Activated T-cell treated with anti-CD3 and anti-CD28 coated beads for 1 hour (primary cell): ENCODE measurements around the gene SLC4A5.

Source experiments
- DNase-seq: peaks from one replicate; pipeline ENCODE4 v3.0.0-alpha.2; 2020; ENCODE audit warnings: low read depth

Gene SLC4A5

GRCh38 chr2:74314107-74314506 is 29.1 kb downstream of the SLC4A5 start:
- no peak for DNase-seq

- DNase-seq = no peak
These were observed 29.7 kb downstream of the SLC4A5 start for GRCh38 chr2:74313497-74313896.

GRCh38 chr2:74312913-74313312 is 30.3 kb downstream of the SLC4A5 start:
- no peak for DNase-seq

- no peak for DNase-seq
These were observed 35.5 kb downstream of the SLC4A5 start for GRCh38 chr2:74307720-74308119.

GRCh38 chr2:74304332-74305148 is 38.7 kb downstream of the SLC4A5 start:
- DNase-seq = no peak

GRCh38 chr2:74302865-74303264 is 40.4 kb downstream of the SLC4A5 start:
- DNase-seq = no peak

GRCh38 chr2:74301262-74301661 is 42.0 kb downstream of the SLC4A5 start:
- no peak for DNase-seq

GRCh38 chr2:74300506-74300905 is 42.7 kb downstream of the SLC4A5 start:
- no peak for DNase-seq

GRCh38 chr2:74297950-74298349 is 45.3 kb downstream of the SLC4A5 start:
- no peak for DNase-seq

- no peak for DNase-seq
These were observed 45.8 kb downstream of the SLC4A5 start for GRCh38 chr2:74297391-74297790.

- no peak for DNase-seq
These were observed 49.8 kb downstream of the SLC4A5 start for GRCh38 chr2:74293191-74293991.

GRCh38 chr2:74292751-74293150 is 50.5 kb downstream of the SLC4A5 start:
- DNase-seq = no peak

GRCh38 chr2:74291886-74292621 is 51.2 kb downstream of the SLC4A5 start:
- DNase-seq = no peak

GRCh38 chr2:74291218-74291544 is 52.0 kb downstream of the SLC4A5 start:
- DNase-seq = no peak

- DNase-seq = peak; percentile 22
These were observed 52.6 kb downstream of the SLC4A5 start for GRCh38 chr2:74290466-74291217.

- no peak for DNase-seq
These were observed 53.1 kb downstream of the SLC4A5 start for GRCh38 chr2:74290066-74290465.

GRCh38 chr2:74286725-74287124 is 56.5 kb downstream of the SLC4A5 start:
- DNase-seq = no peak

GRCh38 chr2:74281141-74281975 is 61.9 kb downstream of the SLC4A5 start:
- no peak for DNase-seq

GRCh38 chr2:74278694-74279093 is 64.5 kb downstream of the SLC4A5 start:
- DNase-seq = no peak

GRCh38 chr2:74278176-74278575 is 65.0 kb downstream of the SLC4A5 start:
- no peak for DNase-seq

GRCh38 chr2:74275228-74275627 is 68.0 kb downstream of the SLC4A5 start:
- no peak for DNase-seq
